ENCODE measurements around the gene PPM1M. TPM values are rescaled to one million over a fixed set of nuclear protein-coding genes. Genes with fewer than 3 reads are reported as not detected.
A peak's percentile ranks its signal among the peaks of the same experiment; 100 is the strongest.

Gene PPM1M
- total RNA-seq, 1 donor from 2014 or later, result 6.1 TPM

GRCh38 chr3:52220380-52221026 lies 25.1 kb upstream of the PPM1M start:
- peak; percentile 94 for TF ChIP-seq CTCF (IDR thresholded peaks at IDR 0.05; ENCODE audit: unreplicated experiment)
- Mint-ChIP-seq H3K4me1 (ENCODE audit: low read depth) (peaks cover 2% of the 10 kb centered on the region), H3K9me3 (ENCODE audit: low read depth) (no peaks in the 10 kb centered on the region), H3K4me3 (ENCODE audit: low read depth) (no peak overlapping the region), H3K36me3 (ENCODE audit: insufficient read depth) (peaks cover 3% of the 10 kb centered on the region), H3K27me3 (no peaks in the 10 kb centered on the region), H3K27ac (no peak overlapping the region)
- DNase-seq (ENCODE audit: low spot score, unreplicated experiment), result peak; percentile 88

GRCh38 chr3:52221141-52221562 lies 24.4 kb upstream of the PPM1M start:
- no peak for TF ChIP-seq CTCF (IDR thresholded peaks at IDR 0.05; ENCODE audit: unreplicated experiment)
- Mint-ChIP-seq H3K4me1 (ENCODE audit: low read depth) (peaks cover 2% of the 10 kb centered on the region), H3K36me3 (ENCODE audit: insufficient read depth) (peaks cover 1% of the 10 kb centered on the region), H3K4me3 (ENCODE audit: low read depth) (no peak overlapping the region), H3K27me3 (no peaks in the 10 kb centered on the region), H3K27ac (no peak overlapping the region), H3K9me3 (ENCODE audit: low read depth) (no peaks in the 10 kb centered on the region)
- no peak for DNase-seq (ENCODE audit: low spot score, unreplicated experiment)

GRCh38 chr3:52221563-52222318 lies 23.8 kb upstream of the PPM1M start:
- H3K4me1 Mint-ChIP-seq (ENCODE audit: low read depth), result peaks cover 2% of the 10 kb centered on the region
- H3K27me3 Mint-ChIP-seq, result no peaks in the 10 kb centered on the region
- no peak overlapping the region for H3K27ac Mint-ChIP-seq
- H3K4me3 Mint-ChIP-seq (ENCODE audit: low read depth), result no peak overlapping the region
- no peak for TF ChIP-seq CTCF (IDR thresholded peaks at IDR 0.05; ENCODE audit: unreplicated experiment)
- no peaks in the 10 kb centered on the region for H3K36me3 Mint-ChIP-seq (ENCODE audit: insufficient read depth)
- DNase-seq (ENCODE audit: low spot score, unreplicated experiment), result no peak
- no peaks in the 10 kb centered on the region for H3K9me3 Mint-ChIP-seq (ENCODE audit: low read depth)

GRCh38 chr3:52222319-52223221 lies 23.0 kb upstream of the PPM1M start:
- H3K36me3 Mint-ChIP-seq (ENCODE audit: insufficient read depth), result no peaks in the 10 kb centered on the region
- H3K4me1 Mint-ChIP-seq (ENCODE audit: low read depth), result peaks cover 2% of the 10 kb centered on the region
- H3K27me3 Mint-ChIP-seq, result no peaks in the 10 kb centered on the region
- H3K4me3 Mint-ChIP-seq (ENCODE audit: low read depth), result no peak overlapping the region
- TF ChIP-seq CTCF (IDR thresholded peaks at IDR 0.05; ENCODE audit: unreplicated experiment), result no peak
- no peak overlapping the region for H3K27ac Mint-ChIP-seq
- no peaks in the 10 kb centered on the region for H3K9me3 Mint-ChIP-seq (ENCODE audit: low read depth)
- no peak for DNase-seq (ENCODE audit: low spot score, unreplicated experiment)
